Activated naive CD8-positive, alpha-beta T cell treated with anti-CD3 and anti-CD28 coated beads, Interleukin-2, amount 10 ng/mL, durations not matched to agents 7 days and 5 days (primary cell): Measurements from ENCODE around the gene AGAP4. TPM values are rescaled to one million over a fixed set of nuclear protein-coding genes. Genes with fewer than 3 reads are reported as not detected.
"Not testable (repeated sequence)": the region's sequence is repeated elsewhere in the genome, so short reads cannot be mapped to it uniquely, and the experiment has no call there.

ENCODE experiments used
- ATAC-seq: fragments of 150-1000 bp; cut with Tn5 transposase; one replicate; pipeline ENCODE4 v1.10.0; 2021; ENCODE audit warnings: low read depth, moderate library complexity
- POLR2A ChIA-PET: fragments of 350-600 bp; sonication (Branson Sonifier 250); formaldehyde crosslinking; loops from one replicate; lab custom pipeline; 2021; ENCODE audit warnings: antibody characterized with exemption; lab: Charles Lee
- DNase-seq: peaks from one replicate; pipeline ENCODE4 v3.0.0; 2021
- H3K27ac Mint-ChIP-seq: one replicate; pipeline ENCODE4 v1.8.0; 2022; ENCODE audit warnings: mild to moderate bottlenecking, mixed read lengths
- H3K27me3 Mint-ChIP-seq: one replicate; pipeline ENCODE4 v1.8.0; 2022; ENCODE audit warnings: mild to moderate bottlenecking, moderate library complexity, mixed read lengths
- H3K36me3 Mint-ChIP-seq: one replicate; pipeline ENCODE4 v1.8.0; 2021; ENCODE audit warnings: mild to moderate bottlenecking, mixed read lengths
- H3K4me1 Mint-ChIP-seq: one replicate; pipeline ENCODE4 v1.8.0; 2021; ENCODE audit warnings: mixed read lengths
- H3K4me3 Mint-ChIP-seq: one replicate; pipeline ENCODE4 v1.8.0; 2022; ENCODE audit warnings: mild to moderate bottlenecking, moderate library complexity, mixed read lengths
- H3K9me3 Mint-ChIP-seq: one replicate; pipeline ENCODE4 v1.8.0; 2021; ENCODE audit warnings: mixed read lengths
- total RNA-seq, 2 experiments: library from RNA; stranded (reverse); gene quantifications; one replicate each; pipeline ENCODE4 v1.2.3, GENCODE V29; 2021

AGAP4 gene
- 10 to 100 TPM; 25.0 to 30.1 TPM for total RNA-seq

DNA sequence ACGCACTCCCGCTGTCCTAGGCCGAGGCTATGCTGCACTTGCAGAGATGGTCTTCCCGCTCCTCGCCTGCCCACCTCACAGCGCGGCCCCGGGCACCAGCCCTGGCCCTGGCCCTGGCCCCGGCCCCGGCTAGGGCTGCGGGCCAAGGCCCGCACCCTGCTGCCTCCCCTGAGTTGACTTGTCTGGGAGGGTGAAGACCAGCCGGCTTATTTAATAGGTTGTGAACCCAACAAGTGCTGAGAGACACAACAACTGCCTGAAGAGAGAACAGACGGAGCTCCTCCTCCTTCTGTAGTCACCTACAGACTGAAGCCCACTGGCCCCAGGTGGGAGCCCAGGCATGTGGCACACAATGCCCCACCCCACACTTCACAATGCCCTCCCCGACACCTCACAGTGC lies at the start of gene AGAP4:
AGAP4 (minus strand) TSS at position 101 of the 400 bp plus-strand sequence. CDS start 153 bp downstream, outside the sequence.
- H3K27ac Mint-ChIP-seq, H3K9me3 Mint-ChIP-seq, DNase-seq, H3K27me3 Mint-ChIP-seq, H3K4me3 Mint-ChIP-seq, POLR2A ChIA-PET, ATAC-seq, H3K36me3 Mint-ChIP-seq, H3K4me1 Mint-ChIP-seq: not testable (repeated sequence)

DNA sequence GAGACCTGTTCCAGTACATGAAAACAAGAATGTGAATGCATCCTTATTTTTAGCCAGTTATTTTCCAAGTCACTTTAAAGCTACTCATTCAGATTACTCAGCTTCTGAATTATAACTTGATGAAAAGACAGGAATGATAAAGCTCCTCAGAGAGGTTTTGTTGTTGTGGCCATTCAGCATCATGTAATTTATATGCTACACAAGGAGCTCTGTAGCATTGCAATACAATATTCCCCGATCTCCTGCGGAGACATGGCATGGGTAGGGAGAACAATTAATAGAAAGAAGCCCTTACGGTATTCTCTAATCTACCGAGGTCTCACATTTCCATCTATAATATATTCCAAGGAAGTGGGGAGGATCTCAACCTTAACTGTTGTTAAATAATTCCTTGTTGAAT lies 43.4 kb upstream of the AGAP4 start:
- H3K9me3 Mint-ChIP-seq, DNase-seq, H3K27me3 Mint-ChIP-seq, H3K4me3 Mint-ChIP-seq, H3K36me3 Mint-ChIP-seq, H3K27ac Mint-ChIP-seq, ATAC-seq, H3K4me1 Mint-ChIP-seq, POLR2A ChIA-PET: not testable (repeated sequence)

GRCh38 chr10:45889539-45890230 lies 42.4 kb upstream of the AGAP4 start:
- H3K36me3 Mint-ChIP-seq, POLR2A ChIA-PET, DNase-seq, H3K4me1 Mint-ChIP-seq, H3K9me3 Mint-ChIP-seq, H3K4me3 Mint-ChIP-seq, H3K27me3 Mint-ChIP-seq, H3K27ac Mint-ChIP-seq, ATAC-seq: not testable (repeated sequence)

GRCh38 chr10:45882880-45883279 lies 35.6 kb upstream of the AGAP4 start:
- H3K27me3 Mint-ChIP-seq, H3K4me3 Mint-ChIP-seq, H3K9me3 Mint-ChIP-seq, H3K36me3 Mint-ChIP-seq, POLR2A ChIA-PET, H3K4me1 Mint-ChIP-seq, H3K27ac Mint-ChIP-seq, DNase-seq, ATAC-seq: not testable (repeated sequence)

DNA sequence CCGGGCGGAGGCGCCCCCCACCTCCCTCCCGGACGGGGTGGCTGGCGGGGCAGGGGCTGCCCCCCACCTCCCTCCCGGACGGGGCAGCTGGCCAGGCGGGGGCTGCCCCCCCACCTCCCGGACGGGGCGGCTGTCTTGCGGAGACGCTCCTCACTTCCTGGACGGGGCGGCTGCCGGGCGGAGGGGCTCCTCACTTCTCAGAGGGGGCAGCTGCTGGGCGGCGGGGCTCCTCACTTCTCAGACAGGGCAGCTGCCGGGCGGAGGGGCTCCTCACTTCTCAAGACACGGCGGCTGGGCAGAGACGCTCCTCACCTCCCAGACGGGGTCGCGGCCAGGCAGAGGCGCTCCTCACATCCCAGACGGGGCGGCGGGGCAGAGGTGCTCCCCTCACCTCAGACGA lies 18.1 kb upstream of the AGAP4 start:
- H3K4me3 Mint-ChIP-seq, POLR2A ChIA-PET, ATAC-seq, H3K4me1 Mint-ChIP-seq, DNase-seq, H3K9me3 Mint-ChIP-seq, H3K27me3 Mint-ChIP-seq, H3K27ac Mint-ChIP-seq, H3K36me3 Mint-ChIP-seq: not testable (repeated sequence)

DNA sequence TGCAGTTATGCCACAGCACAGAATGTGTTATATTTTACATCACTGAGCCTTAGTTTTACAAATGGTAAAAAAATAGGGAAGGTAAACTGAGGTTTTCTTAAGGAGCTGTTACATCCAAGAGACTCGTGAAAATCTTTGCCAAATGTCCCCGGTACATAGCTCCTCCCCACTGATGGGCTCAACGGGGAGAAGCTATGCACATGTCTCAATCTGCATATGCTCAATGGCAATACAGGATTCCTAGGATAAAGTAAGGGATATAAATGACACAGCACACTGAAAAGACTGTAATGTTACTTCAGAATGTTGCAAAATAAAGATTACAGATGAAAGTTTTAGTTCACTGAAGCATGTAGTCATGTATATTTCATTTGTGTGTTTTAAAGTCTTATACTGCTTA lies 17.0 kb upstream of the AGAP4 start:
- H3K4me3 Mint-ChIP-seq, H3K27ac Mint-ChIP-seq, H3K27me3 Mint-ChIP-seq, H3K9me3 Mint-ChIP-seq, ATAC-seq, H3K4me1 Mint-ChIP-seq, H3K36me3 Mint-ChIP-seq, POLR2A ChIA-PET, DNase-seq: not testable (repeated sequence)

DNA sequence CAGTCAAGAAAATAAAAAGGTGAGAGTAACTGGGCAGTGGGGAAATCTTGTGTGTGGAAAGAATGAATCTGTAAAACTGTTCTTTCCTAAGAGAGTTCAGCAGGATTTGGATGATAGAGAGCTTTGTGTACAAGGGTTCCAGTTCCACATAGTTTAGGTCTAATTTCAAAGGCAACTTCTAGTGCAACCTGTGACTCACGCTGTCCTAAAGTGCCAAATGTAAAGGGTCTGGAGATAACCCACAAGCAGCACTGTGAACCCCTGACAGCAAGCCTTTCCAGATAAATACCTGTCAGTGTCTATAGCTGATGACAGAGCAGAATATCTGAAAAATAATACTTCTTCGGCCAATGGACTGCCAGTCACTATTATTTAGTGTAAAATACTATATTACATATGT lies 16.3 kb upstream of the AGAP4 start:
- H3K4me3 Mint-ChIP-seq, DNase-seq, H3K27ac Mint-ChIP-seq, H3K36me3 Mint-ChIP-seq, H3K4me1 Mint-ChIP-seq, H3K27me3 Mint-ChIP-seq, H3K9me3 Mint-ChIP-seq, ATAC-seq, POLR2A ChIA-PET: not testable (repeated sequence)

DNA sequence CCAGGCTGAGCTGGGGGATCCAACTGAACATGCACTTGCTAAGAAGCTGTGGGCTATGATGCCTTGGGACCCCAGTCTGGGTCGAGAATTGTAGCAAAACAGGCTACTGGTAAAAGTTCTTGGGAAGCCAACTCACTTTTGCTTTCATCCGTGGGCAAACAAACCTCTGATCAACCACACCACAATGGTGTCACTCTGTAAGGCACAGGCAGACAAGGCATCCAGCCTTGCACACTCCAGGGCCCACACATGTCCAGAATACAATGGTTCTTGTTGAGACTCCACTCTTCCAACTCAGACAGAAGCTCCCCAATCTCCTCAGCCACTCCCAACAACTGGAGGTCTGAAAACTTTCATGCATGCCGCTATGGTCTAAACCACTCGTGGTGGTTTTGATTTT lies 10.6 kb upstream of the AGAP4 start:
- H3K27ac Mint-ChIP-seq, ATAC-seq, POLR2A ChIA-PET, H3K4me3 Mint-ChIP-seq, DNase-seq, H3K4me1 Mint-ChIP-seq, H3K27me3 Mint-ChIP-seq, H3K9me3 Mint-ChIP-seq, H3K36me3 Mint-ChIP-seq: not testable (repeated sequence)

- ATAC-seq, H3K4me3 Mint-ChIP-seq, H3K9me3 Mint-ChIP-seq, H3K27ac Mint-ChIP-seq, H3K36me3 Mint-ChIP-seq, DNase-seq, H3K27me3 Mint-ChIP-seq, POLR2A ChIA-PET, H3K4me1 Mint-ChIP-seq: not testable (repeated sequence)
Measured at GRCh38 chr10:45848467-45848866, 1.2 kb upstream of the AGAP4 start.

GRCh38 chr10:45822918-45823317 lies 24.4 kb downstream of the AGAP4 start:
- H3K27me3 Mint-ChIP-seq, H3K4me3 Mint-ChIP-seq, H3K4me1 Mint-ChIP-seq, ATAC-seq, H3K27ac Mint-ChIP-seq, POLR2A ChIA-PET, H3K36me3 Mint-ChIP-seq, DNase-seq, H3K9me3 Mint-ChIP-seq: not testable (repeated sequence)

DNA sequence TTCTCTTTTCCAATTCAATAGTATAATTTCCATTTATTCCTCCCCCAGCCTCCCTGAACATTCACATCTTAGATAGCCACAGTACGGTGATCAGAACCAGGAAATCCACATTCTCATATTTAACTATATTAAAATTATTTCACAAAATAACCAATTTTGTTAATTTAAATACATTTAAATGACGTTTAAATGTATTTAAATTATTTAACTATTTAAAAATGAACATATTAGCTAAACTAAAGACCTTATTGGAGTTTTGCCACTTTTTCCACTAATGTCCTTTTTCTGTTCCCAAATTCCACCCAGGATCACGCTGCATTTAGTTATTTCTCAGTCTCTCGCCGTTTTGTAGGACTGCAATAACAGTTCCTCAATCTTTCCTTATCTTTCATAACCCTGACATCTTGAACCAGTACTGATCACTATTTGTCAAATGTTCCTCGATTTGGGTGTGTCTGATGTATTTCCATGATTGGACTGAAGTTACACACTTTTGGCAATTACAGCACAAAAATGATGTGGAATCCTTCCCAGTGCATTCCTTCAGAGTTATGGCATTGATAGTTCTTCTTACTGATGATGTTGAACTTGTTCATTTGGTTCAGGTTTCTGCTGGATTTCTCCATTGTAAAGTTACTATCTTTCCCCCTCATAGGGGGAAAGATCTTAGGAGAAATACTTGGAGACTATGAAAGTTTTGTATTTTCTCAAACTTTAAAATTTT lies 27.0 kb downstream of the AGAP4 start:
- H3K4me3 Mint-ChIP-seq, H3K27me3 Mint-ChIP-seq, H3K36me3 Mint-ChIP-seq, H3K4me1 Mint-ChIP-seq, POLR2A ChIA-PET, H3K9me3 Mint-ChIP-seq, ATAC-seq, H3K27ac Mint-ChIP-seq, DNase-seq: not testable (repeated sequence)

- Mint-ChIP-seq H3K27ac (no peak overlapping the region), H3K36me3 (peaks cover 1% of the 10 kb centered on the region), H3K27me3 (no peaks in the 10 kb centered on the region), H3K9me3 (no peaks in the 10 kb centered on the region), H3K4me1 (peaks cover 6% of the 10 kb centered on the region), H3K4me3 (no peak overlapping the region)
- ATAC-seq (no peak), DNase-seq (no peak)
- POLR2A ChIA-PET, result interaction anchor here (0.6 kb wide), 1 partner anchor 32 kb away, joined by 4 read pairs; no protein-coding TSS in a partner anchor
Measured at GRCh38 chr10:45819552-45819951, 27.7 kb downstream of the AGAP4 start.

DNA sequence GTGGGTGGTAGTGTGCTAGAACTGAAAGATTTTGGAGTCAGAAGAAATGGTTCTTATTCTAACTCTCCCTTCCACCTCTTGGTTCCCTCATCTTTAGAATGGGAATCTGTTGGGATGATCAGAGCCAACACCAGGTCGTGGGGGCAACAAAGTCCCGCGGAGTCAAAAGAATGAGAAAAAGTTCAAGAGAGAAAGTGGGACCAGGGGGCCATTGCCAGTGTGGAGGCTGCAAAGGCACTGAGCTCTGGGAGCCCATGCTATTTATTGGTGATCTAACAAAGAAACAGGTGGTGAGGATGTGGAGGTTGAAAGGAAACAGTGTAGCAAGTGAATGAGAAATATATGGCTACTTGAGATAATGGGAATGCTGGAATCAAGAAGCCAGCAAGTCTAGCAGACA lies 29.4 kb downstream of the AGAP4 start:
- Mint-ChIP-seq H3K9me3 (no peaks in the 10 kb centered on the region), H3K27ac (no peak overlapping the region), H3K4me1 (peaks cover 6% of the 10 kb centered on the region), H3K36me3 (no peaks in the 10 kb centered on the region), H3K27me3 (no peaks in the 10 kb centered on the region), H3K4me3 (no peak overlapping the region)
- DNase-seq (no peak), ATAC-seq (no peak)
- POLR2A ChIA-PET, result no interaction called here
